Measurements from ENCODE around the gene TNS1. TPM values are rescaled to one million over a fixed set of nuclear protein-coding genes. Genes with fewer than 3 reads are reported as not detected.

Gene TNS1
- total RNA-seq, 2 donors from 2014 or later, result 27.8 to 149 TPM

- ATAC-seq (no peak), DNase-seq (no peak)
- intact Hi-C loops (cut with DNase I, micrococcal nuclease), result loop anchor here (2.0 to 10.0 kb wide), 3 partner anchors 84 to 200 kb away; no protein-coding TSS in a partner anchor
Observed at GRCh38 chr2:217988840-217989204, 14.0 kb downstream of the TNS1 start.

GRCh38 chr2:217988014-217988839 lies 14.6 kb downstream of the TNS1 start:
- DNase-seq, result peak; percentile 86 to 88
- ATAC-seq, result peak; percentile 98
- intact Hi-C loops (cut with DNase I, micrococcal nuclease), result loop anchor here (2.0 to 10.0 kb wide), 3 partner anchors 83 to 199 kb away; no protein-coding TSS in a partner anchor

- ATAC-seq, result no peak
- intact Hi-C loops (cut with DNase I, micrococcal nuclease), result loop anchor here (10.0 kb wide), 2 partner anchors 83 to 193 kb away; no protein-coding TSS in a partner anchor
- DNase-seq, result no peak
Observed at GRCh38 chr2:217987391-217987790, 15.4 kb downstream of the TNS1 start.

- intact Hi-C loops (cut with DNase I, micrococcal nuclease), result loop anchor here (10.0 kb wide), 2 partner anchors 82 to 192 kb away; no protein-coding TSS in a partner anchor
- ATAC-seq (no peak), DNase-seq (no peak)
Observed at GRCh38 chr2:217986256-217986961, 16.4 kb downstream of the TNS1 start.

GRCh38 chr2:217983276-217984233 lies 19.2 kb downstream of the TNS1 start:
- no peak for DNase-seq
- intact Hi-C loops (cut with DNase I, micrococcal nuclease), result loop anchor here (10.0 kb wide), 2 partner anchors 79 to 189 kb away; no protein-coding TSS in a partner anchor
- no peak for ATAC-seq

- DNase-seq, result no peak
- intact Hi-C loops (cut with DNase I, micrococcal nuclease), result loop anchor here (10.0 kb wide), 2 partner anchors 77 to 187 kb away; no protein-coding TSS in a partner anchor
Observed at GRCh38 chr2:217981971-217982370, 20.8 kb downstream of the TNS1 start.

GRCh38 chr2:217981084-217981730 lies 21.6 kb downstream of the TNS1 start:
- no peak for DNase-seq
- intact Hi-C loops (cut with DNase I, micrococcal nuclease), result loop anchor here (10.0 kb wide), 2 partner anchors 76 to 186 kb away; no protein-coding TSS in a partner anchor
- no peak for ATAC-seq

More at GRCh38 chr2:217981971-217982370, 20.8 kb downstream of the TNS1 start:
- no peak for ATAC-seq

- DNase-seq (no peak), ATAC-seq (no peak)
- intact Hi-C loops (cut with DNase I, micrococcal nuclease), result loop anchor here (10.0 kb wide), 2 partner anchors 76 to 186 kb away; no protein-coding TSS in a partner anchor
Observed at GRCh38 chr2:217980591-217980990, 22.2 kb downstream of the TNS1 start.

GRCh38 chr2:217980036-217980435 lies 22.8 kb downstream of the TNS1 start:
- ATAC-seq (no peak), DNase-seq (no peak)
- intact Hi-C loops (cut with DNase I, micrococcal nuclease), result loop anchor here (10.0 kb wide), 2 partner anchors 75 to 185 kb away; no protein-coding TSS in a partner anchor

- ATAC-seq (peak; percentile 22), DNase-seq (no peak)
- intact Hi-C loops (cut with DNase I, micrococcal nuclease), result no loop called here
Observed at GRCh38 chr2:217979151-217979811, 23.5 kb downstream of the TNS1 start.

GRCh38 chr2:217978536-217979150 lies 24.2 kb downstream of the TNS1 start:
- no peak for DNase-seq
- ATAC-seq, result peak; percentile 46
- intact Hi-C loops (cut with DNase I, micrococcal nuclease), result no loop called here

GRCh38 chr2:217977840-217978535 lies 24.8 kb downstream of the TNS1 start:
- DNase-seq (no peak), ATAC-seq (no peak)
- intact Hi-C loops (cut with DNase I, micrococcal nuclease), result no loop called here

GRCh38 chr2:217976301-217976700 lies 26.5 kb downstream of the TNS1 start:
- intact Hi-C loops (cut with DNase I, micrococcal nuclease), result no loop called here
- ATAC-seq (no peak), DNase-seq (no peak)

- ATAC-seq (no peak), DNase-seq (no peak)
- intact Hi-C loops (cut with DNase I, micrococcal nuclease), result no loop called here
Observed at GRCh38 chr2:217975626-217976025, 27.2 kb downstream of the TNS1 start.

GRCh38 chr2:217974389-217975005 lies 28.3 kb downstream of the TNS1 start:
- no peak for DNase-seq
- no peak for ATAC-seq
- intact Hi-C loops (cut with DNase I, micrococcal nuclease), result no loop called here
